Keratinocyte (primary cell): Measurements from ENCODE around the gene NF2. TPM values are rescaled to one million over a fixed set of nuclear protein-coding genes. Genes with fewer than 3 reads are reported as not detected.

Experiments used
- DNase-seq: peaks from one replicate; pipeline ENCODE4 v3.0.0-alpha.2; 2011; ENCODE audit warnings: low read depth, missing footprints, low spot score
- FAIRE-seq: peaks from 2 replicates; lab custom pipeline; 2011; peaks lifted over from hg19 to GRCh38; lab: Jason Lieb, UNC
- H2AFZ ChIP-seq: 2 replicates; pipeline ENCODE4 v1.6.0; 2012; ENCODE audit warnings: low read length, control low read depth, inconsistent platforms; ENCODE audit not compliant: control insufficient read depth
- H3K27ac ChIP-seq: 2 replicates; pipeline ENCODE4 v1.5.1; 2011; ENCODE audit warnings: low read length; ENCODE audit not compliant: control insufficient read depth, insufficient read depth
- H3K27me3 ChIP-seq: 3 replicates; pipeline ENCODE4 v1.6.0; 2011; ENCODE audit warnings: low read length; ENCODE audit not compliant: control insufficient read depth, insufficient read depth; ENCODE audit errors: extremely low read depth
- H3K36me3 ChIP-seq, 2 experiments: 2 replicates in 1 of 2; 3 replicates in 1 of 2; pipeline ENCODE4 v1.5.1; 2011; ENCODE audit warnings: low read length in 2 of 2, mild to moderate bottlenecking in 1 of 2; ENCODE audit not compliant: control insufficient read depth in 2 of 2, insufficient read depth in 2 of 2; ENCODE audit errors: extremely low read depth in 1 of 2
- H3K4me1 ChIP-seq: 3 replicates; pipeline ENCODE4 v1.5.1; 2011; ENCODE audit warnings: low read length; ENCODE audit not compliant: control insufficient read depth, insufficient read depth; ENCODE audit errors: extremely low read depth
- H3K4me2 ChIP-seq: 3 replicates; pipeline ENCODE4 v1.6.0; 2011; ENCODE audit warnings: low read depth, low read length; ENCODE audit not compliant: control insufficient read depth, insufficient read depth; ENCODE audit errors: extremely low read depth
- H3K4me3 ChIP-seq, 3 experiments: fragments of 200-600 bp in 1 of 3; sonication (generic) in 1 of 3; 2 replicates in 2 of 3; 3 replicates in 1 of 3; pipeline ENCODE4 v1.5.1; 2011 to 2016; ENCODE audit warnings: low read length in 3 of 3, mild to moderate bottlenecking in 3 of 3, control low read depth in 2 of 3, inconsistent platforms in 1 of 3, low read depth in 1 of 3, mixed read lengths in 1 of 3, mixed run types in 1 of 3, moderate library complexity in 1 of 3; ENCODE audit not compliant: control insufficient read depth in 2 of 3, insufficient read depth in 2 of 3; ENCODE audit errors: extremely low read depth in 1 of 3
- H3K79me2 ChIP-seq: 2 replicates; pipeline ENCODE4 v1.6.0; 2012; ENCODE audit warnings: low read length; ENCODE audit not compliant: control insufficient read depth, insufficient read depth
- H3K9ac ChIP-seq: 3 replicates; pipeline ENCODE4 v1.6.0; 2011; ENCODE audit warnings: low read length; ENCODE audit not compliant: control insufficient read depth, insufficient read depth; ENCODE audit errors: extremely low read depth
- H3K9me1 ChIP-seq: 3 replicates; pipeline ENCODE4 v1.6.0; 2011; ENCODE audit warnings: low read length; ENCODE audit not compliant: control insufficient read depth, insufficient read depth; ENCODE audit errors: extremely low read depth
- H3K9me3 ChIP-seq: 2 replicates; pipeline ENCODE4 v1.5.1; 2012; ENCODE audit warnings: low read depth, low read length; ENCODE audit not compliant: control insufficient read depth
- H4K20me1 ChIP-seq: 3 replicates; pipeline ENCODE4 v1.6.0; 2011; ENCODE audit warnings: low read length; ENCODE audit not compliant: control insufficient read depth, insufficient read depth; ENCODE audit errors: extremely low read depth
- CTCF ChIP-seq, 3 experiments: IDR thresholded peaks in 1 of 3; conservative IDR thresholded peaks in 1 of 3; optimal IDR thresholded peaks in 1 of 3; 2 replicates in 2 of 3; 3 replicates in 1 of 3; pipeline versions ENCODE3 to v1.5.1; 2011; ENCODE audit warnings: low read length in 3 of 3, mild to moderate bottlenecking in 3 of 3, moderate library complexity in 2 of 3, control low read depth in 1 of 3, inconsistent platforms in 1 of 3; ENCODE audit not compliant: insufficient read depth in 2 of 3; ENCODE audit errors: extremely low read depth in 1 of 3
- EZH2 ChIP-seq: IDR thresholded peaks from one replicate; pipeline ENCODE4 v1.6.1; 2012; ENCODE audit warnings: inconsistent platforms, mild to moderate bottlenecking, low read length, moderate library complexity
- dilution Hi-C: fragments of 300-500 bp; cut with MboI; formaldehyde crosslinking; loops from one replicate; pipeline ENCODE4 v1.7.0; 2020; ENCODE audit warnings: low sequenced_read_pairs; ENCODE audit not compliant: extremely low pct_ligation_motif_present
- polyA plus RNA-seq, 5 experiments: library from polyadenylated mRNA; depleted of rRNA in 3 of 5; stranded (reverse) in 3 of 5; stranded (forward) in 1 of 5; unstranded in 1 of 5; fragments of >200 nt; gene quantifications; 1 replicate in 1 of 5; 2 replicates in 3 of 5; 3 replicates in 1 of 5; pipeline versions ENCODE4 v1.2.1 to v1.2.3, GENCODE V29; 2011 to 2012; ENCODE audit warnings: missing spikeins in 2 of 5, low read depth in 1 of 5, low replicate concordance in 1 of 5

NF2 gene
- polyA plus RNA-seq, 1 donor (not counting 4 experiments of a cell fraction or from before 2014, with no cell fraction given) = 50.2 TPM

- Histone ChIP-seq H4K20me1 (peaks cover 14% of the 10 kb centered on the region), H3K27me3 (no peaks in the 10 kb centered on the region), H2AFZ (no peak overlapping the region), H3K36me3 (peaks cover 14 to 22% of the 10 kb centered on the region in 2 experiments), H3K4me2 (no peak overlapping the region), H3K27ac (no peak overlapping the region), H3K79me2 (no peaks in the 10 kb centered on the region), H3K4me3 (no peak overlapping the region), H3K9ac (no peak overlapping the region), H3K9me3 (no peaks in the 10 kb centered on the region), H3K4me1 (peaks cover 11% of the 10 kb centered on the region), H3K9me1 (peaks cover under 1% of the 10 kb centered on the region)
- no peak for FAIRE-seq
- DNase-seq = no peak
- TF ChIP-seq CTCF (optimal IDR thresholded peaks at IDR 0.05 in 1 of 3, IDR thresholded peaks at IDR 0.05 in 1 of 3, conservative IDR thresholded peaks at IDR 0.05 in 1 of 3; ENCODE audit: extremely low read depth in 1 of 3, insufficient read depth in 2 of 3, low read length in 3 of 3) (no peak), EZH2 (no peak)
- dilution Hi-C loops = no loop called here
These were observed 85.9 kb downstream of the NF2 start for GRCh38 chr22:29689206-29689879.

- H3K79me2 ChIP-seq = no peaks in the 10 kb centered on the region
- dilution Hi-C loops = no loop called here
- DNase-seq = no peak
- H3K27ac ChIP-seq = no peak overlapping the region
- H3K4me3 ChIP-seq = no peak overlapping the region
- H4K20me1 ChIP-seq = peaks cover 19% of the 10 kb centered on the region
- peaks cover 16% of the 10 kb centered on the region for H3K4me1 ChIP-seq
- peaks cover 6% of the 10 kb centered on the region for H3K9me1 ChIP-seq
- TF ChIP-seq EZH2 (no peak), CTCF (optimal IDR thresholded peaks at IDR 0.05 in 1 of 3, IDR thresholded peaks at IDR 0.05 in 1 of 3, conservative IDR thresholded peaks at IDR 0.05 in 1 of 3; ENCODE audit: extremely low read depth in 1 of 3, insufficient read depth in 2 of 3, low read length in 3 of 3) (peak; percentile 82 to 90 (median 89))
- H3K36me3 ChIP-seq = peaks cover 10 to 27% of the 10 kb centered on the region in 2 experiments
- H3K4me2 ChIP-seq = no peak overlapping the region
- H2AFZ ChIP-seq = no peak overlapping the region
- no peak overlapping the region for H3K9ac ChIP-seq
- FAIRE-seq = no peak
- no peaks in the 10 kb centered on the region for H3K27me3 ChIP-seq
- no peaks in the 10 kb centered on the region for H3K9me3 ChIP-seq
These were observed 86.4 kb downstream of the NF2 start for GRCh38 chr22:29689880-29690213.
